ENCODE measurements around the gene DOCK6.
A peak's percentile ranks its signal among the peaks of the same experiment; 100 is the strongest.

The DOCK6 gene

GRCh38 chr19:11221082-11221598 lies 41.2 kb downstream of the DOCK6 start:
- no peak for DNase-seq

- DNase-seq, result no peak
Observed at GRCh38 chr19:11214387-11214786, 47.9 kb downstream of the DOCK6 start.

- DNase-seq, result no peak
Observed at GRCh38 chr19:11210656-11210928, 51.7 kb downstream of the DOCK6 start.

GRCh38 chr19:11209839-11210655 lies 52.3 kb downstream of the DOCK6 start:
- no peak for DNase-seq

GRCh38 chr19:11208561-11209471 lies 53.5 kb downstream of the DOCK6 start:
- DNase-seq, result no peak

GRCh38 chr19:11205939-11206570 lies 56.3 kb downstream of the DOCK6 start:
- DNase-seq, result no peak

GRCh38 chr19:11204943-11205349 lies 57.4 kb downstream of the DOCK6 start:
- DNase-seq, result no peak

GRCh38 chr19:11204076-11204602 lies 58.2 kb downstream of the DOCK6 start:
- DNase-seq, result no peak

GRCh38 chr19:11203194-11204075 lies 58.9 kb downstream of the DOCK6 start:
- no peak for DNase-seq

GRCh38 chr19:11202488-11203193 lies 59.7 kb downstream of the DOCK6 start:
- DNase-seq, result no peak

GRCh38 chr19:11201791-11202190 lies 60.5 kb downstream of the DOCK6 start:
- DNase-seq, result no peak

- no peak for DNase-seq
Observed at GRCh38 chr19:11200931-11201330, 61.4 kb downstream of the DOCK6 start.

GRCh38 chr19:11200015-11200574 lies 62.2 kb downstream of the DOCK6 start:
- no peak for DNase-seq

- DNase-seq, result no peak
Observed at GRCh38 chr19:11199517-11199916, 62.8 kb downstream of the DOCK6 start.

GRCh38 chr19:11198769-11199424 lies 63.4 kb downstream of the DOCK6 start:
- no peak for DNase-seq

- DNase-seq, result no peak
Observed at GRCh38 chr19:11198175-11198534, 64.2 kb downstream of the DOCK6 start.

- peak; percentile 56 for DNase-seq
Observed at GRCh38 chr19:11197291-11198174, 64.8 kb downstream of the DOCK6 start, which contains the start of gene KANK2. KANK2 (minus strand) TSS chr19:11197545; CDS start chr19:11194511, 3,034 bp downstream.

GRCh38 chr19:11196406-11197287 lies 65.7 kb downstream of the DOCK6 start:
- DNase-seq, result no peak
